Cardiac ventricle fibroblast (primary cell): ENCODE measurements around the gene LMOD1. TPM values are rescaled to one million over a fixed set of nuclear protein-coding genes. Genes with fewer than 3 reads are reported as not detected.

Experiments
- total RNA-seq: library from RNA; depleted of rRNA; stranded (reverse); fragments of >200 nt; gene quantifications from 2 replicates; pipeline ENCODE4 v1.2.3, GENCODE V29; 2015

LMOD1 gene
- 5.3 and 5.7 TPM in 2 replicates for total RNA-seq

DNA sequence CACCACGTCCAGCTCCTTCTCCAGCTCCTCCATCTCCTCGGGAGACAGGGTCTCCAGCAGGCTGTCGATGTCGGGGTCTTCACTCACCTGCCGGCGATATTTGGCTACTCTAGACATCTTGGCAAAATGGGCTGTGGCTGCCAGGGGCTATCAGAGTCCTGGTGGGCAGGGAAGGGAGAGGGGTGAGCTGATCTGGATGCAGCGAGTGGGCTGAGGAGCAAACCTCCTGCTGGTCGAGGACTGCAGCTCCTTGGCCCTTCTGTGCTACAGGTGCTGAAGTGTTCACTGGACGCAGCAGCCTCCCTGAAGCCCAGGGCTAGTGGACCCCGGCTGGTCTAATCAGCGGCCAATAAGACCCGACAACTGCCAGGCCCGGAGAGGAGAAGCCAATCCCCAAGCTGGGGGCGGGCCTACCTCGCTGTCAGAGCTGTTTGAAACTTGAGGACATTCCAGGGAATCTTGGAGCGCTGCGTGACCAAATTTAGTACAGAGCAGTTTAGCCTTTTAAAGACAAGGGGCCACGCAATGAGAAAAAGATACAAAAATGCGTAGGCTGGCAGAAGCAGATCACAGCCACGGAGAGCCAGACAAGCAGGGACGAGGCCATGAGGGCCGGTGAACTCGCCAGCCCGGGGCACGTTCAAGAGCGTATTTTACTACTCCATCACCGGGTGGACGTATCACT, at the start of gene LMOD1:
LMOD1 (minus strand) TSS at position 325 of the 685 bp plus-strand sequence; CDS start at position 117, 208 bp downstream.

DNA sequence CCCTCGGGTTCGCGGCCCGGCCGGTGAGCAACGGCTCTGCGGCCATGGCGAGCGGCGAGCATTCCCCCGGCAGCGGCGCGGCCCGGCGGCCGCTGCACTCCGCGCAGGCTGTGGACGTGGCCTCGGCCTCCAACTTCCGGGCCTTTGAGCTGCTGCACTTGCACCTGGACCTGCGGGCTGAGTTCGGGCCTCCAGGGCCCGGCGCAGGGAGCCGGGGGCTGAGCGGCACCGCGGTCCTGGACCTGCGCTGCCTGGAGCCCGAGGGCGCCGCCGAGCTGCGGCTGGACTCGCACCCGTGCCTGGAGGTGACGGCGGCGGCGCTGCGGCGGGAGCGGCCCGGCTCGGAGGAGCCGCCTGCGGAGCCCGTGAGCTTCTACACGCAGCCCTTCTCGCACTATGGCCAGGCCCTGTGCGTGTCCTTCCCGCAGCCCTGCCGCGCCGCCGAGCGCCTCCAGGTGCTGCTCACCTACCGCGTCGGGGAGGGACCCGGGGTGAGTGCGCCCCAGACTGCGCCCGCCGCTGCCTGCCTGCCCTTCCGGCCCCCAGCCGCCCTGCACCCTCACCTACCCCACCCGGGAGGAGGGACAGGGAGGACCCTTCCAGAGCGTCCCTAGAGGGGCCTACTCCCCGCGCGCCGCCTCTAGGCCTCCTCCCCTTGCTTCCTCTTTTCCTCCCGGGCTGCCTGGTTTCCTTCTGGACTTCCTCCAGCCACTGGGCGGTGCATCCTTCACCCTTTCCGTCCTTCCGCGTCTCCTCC, 36.5 kb upstream of the LMOD1 start, which contains the start of gene RNPEP:
RNPEP (plus strand) TSS at position 26 of the 757 bp plus-strand sequence; CDS start at position 45, 19 bp downstream.

DNA sequence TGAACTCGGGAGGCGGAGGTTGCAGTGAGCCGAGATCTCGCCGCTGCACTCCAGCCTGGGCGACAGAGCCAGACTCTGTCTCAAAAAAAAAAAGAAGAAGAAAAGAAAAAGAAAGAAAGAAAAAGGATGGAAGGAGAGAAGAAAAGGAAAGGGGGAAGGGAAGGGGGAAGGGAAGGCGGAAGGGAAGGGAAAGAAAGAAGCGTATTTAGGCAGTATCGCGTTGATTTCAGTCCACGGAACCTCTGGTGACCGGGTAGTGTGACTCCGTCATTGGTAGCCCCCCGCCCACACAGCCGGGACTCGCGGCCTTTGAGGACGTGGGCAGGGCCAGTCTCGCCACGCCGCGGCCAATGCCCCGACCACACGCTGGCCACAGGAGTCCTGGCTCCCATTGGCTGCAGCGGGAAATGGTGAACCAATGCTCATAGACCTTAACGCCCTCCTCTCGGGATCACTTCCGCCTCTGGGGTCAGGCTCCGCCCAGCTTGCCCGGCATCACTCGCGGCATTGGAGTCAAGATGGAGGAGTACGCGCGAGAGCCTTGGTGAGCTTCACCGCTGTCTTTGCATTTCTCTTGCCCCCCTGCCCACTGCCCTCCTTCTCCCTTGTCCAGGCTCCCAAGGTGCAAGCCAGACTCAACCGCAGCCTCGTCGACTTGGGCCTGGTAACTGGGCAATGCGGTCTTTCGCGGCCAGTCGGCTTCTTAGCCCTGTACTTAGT, 8.8 kb upstream of the LMOD1 start, which contains the start of gene TIMM17A:
TIMM17A (plus strand) TSS at position 495 of the 720 bp plus-strand sequence; CDS start at position 519, 24 bp downstream.

DNA sequence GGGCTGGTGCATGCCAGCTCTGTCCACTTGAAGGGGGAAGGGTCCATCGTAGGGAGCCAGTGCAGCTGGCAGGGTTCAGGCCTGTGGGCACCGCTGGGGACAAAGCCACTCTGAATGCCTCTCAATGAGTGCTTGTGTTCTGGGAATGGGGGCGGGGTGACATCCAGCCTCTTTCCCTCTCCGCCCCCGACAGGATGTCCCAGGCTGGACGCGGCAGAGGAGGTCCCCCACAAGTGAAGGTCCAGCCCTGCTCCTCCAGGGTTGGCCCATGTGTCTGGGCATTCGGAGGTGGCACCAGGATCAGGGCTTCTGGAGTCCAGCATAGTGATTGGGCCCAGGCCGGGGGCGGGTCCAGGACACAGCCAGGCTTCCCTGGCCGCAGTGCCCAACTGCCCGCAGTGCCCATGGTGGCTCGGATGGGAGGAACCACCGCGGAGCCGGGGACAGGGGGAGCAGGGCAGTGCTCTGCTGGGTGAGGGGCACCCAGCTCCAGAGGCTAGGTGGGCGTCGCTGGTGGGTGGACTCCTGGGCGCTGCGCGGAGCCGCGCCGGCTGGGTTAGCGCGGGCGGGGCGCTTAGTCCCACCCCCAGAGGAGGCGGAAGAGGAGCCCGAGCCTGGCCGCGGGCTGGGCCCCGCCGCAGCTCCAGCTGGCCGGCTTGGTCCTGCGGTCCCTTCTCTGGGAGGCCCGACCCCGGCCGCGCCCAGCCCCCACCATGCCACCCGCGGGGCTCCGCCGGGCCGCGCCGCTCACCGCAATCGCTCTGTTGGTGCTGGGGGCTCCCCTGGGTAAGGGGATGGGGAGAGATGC, 57.9 kb downstream of the LMOD1 start, which contains the start of gene SHISA4:
SHISA4 (plus strand) TSS at position 617 of the 808 bp plus-strand sequence; CDS start at position 714, 97 bp downstream.

Other genes with a start within 250 kb of the LMOD1 start
- gene IPO9, start 117.4 kb downstream of the LMOD1 start, total RNA-seq, result 10.7 and 11.3 TPM in 2 replicates
- gene SHISA4, start 57.6 kb downstream of the LMOD1 start, total RNA-seq, result 24.9 and 28.2 TPM in 2 replicates
- gene TIMM17A, start 9.0 kb upstream of the LMOD1 start, total RNA-seq, result 21.1 and 28.0 TPM in 2 replicates
- 62.3 and 64.2 TPM in 2 replicates for gene RNPEP, start 36.1 kb upstream of the LMOD1 start, total RNA-seq
- gene ELF3, start 64.0 kb upstream of the LMOD1 start, total RNA-seq, result not detected in 2 replicates
- gene GPR37L1, start 176.4 kb upstream of the LMOD1 start, total RNA-seq, result not detected in 2 replicates
- 12.6 and 15.4 TPM in 2 replicates for gene ARL8A, start 198.2 kb upstream of the LMOD1 start, total RNA-seq
- not detected in 2 replicates for gene PTPN7, start 214.1 kb upstream of the LMOD1 start, total RNA-seq
- not detected in 2 replicates for gene LGR6, start 247.3 kb upstream of the LMOD1 start, total RNA-seq